ENCODE data around the gene C2CD3. TPM values are rescaled to one million over a fixed set of nuclear protein-coding genes. Genes with fewer than 3 reads are reported as not detected.

Gene C2CD3
- total RNA-seq, 1 donor from 2014 or later: 25.2 TPM

DNA sequence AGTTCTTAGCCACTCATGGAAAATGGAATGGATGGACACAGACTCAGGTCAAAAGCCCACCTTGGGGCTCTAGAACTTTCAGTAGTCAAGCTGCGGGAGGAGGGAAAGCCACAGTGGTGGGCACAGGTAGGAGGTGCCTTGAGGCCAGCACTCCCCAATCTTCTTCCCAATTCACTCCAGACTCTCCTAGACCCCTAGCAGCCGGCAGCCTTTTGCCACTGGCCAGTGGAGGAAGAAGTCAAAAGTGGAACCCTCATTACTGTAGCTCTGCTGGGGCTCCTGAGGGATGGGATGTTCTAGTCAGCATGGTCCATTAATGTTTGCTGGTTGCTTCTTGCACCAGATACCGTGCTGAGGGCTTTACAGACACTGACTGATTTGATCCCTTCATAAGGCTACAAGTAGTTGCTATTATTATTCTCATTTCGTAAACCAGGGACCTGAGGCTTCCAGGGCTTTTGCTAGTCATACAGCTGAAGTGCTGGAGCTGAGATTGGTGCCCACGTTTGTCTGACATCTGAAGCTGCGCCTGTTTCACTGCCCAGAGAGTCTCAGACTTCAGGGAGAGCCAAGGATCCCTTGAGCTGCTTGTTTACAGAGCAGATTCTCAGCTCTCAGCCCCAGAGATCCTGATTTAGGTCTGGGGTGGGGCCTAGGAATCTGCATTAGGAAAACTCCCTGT is 163.0 kb downstream of the C2CD3 start:
- peaks cover 8% of the 10 kb centered on the region for H3K36me3 Mint-ChIP-seq (ENCODE audit: unreplicated experiment)
- TF ChIP-seq, protein P1, sequence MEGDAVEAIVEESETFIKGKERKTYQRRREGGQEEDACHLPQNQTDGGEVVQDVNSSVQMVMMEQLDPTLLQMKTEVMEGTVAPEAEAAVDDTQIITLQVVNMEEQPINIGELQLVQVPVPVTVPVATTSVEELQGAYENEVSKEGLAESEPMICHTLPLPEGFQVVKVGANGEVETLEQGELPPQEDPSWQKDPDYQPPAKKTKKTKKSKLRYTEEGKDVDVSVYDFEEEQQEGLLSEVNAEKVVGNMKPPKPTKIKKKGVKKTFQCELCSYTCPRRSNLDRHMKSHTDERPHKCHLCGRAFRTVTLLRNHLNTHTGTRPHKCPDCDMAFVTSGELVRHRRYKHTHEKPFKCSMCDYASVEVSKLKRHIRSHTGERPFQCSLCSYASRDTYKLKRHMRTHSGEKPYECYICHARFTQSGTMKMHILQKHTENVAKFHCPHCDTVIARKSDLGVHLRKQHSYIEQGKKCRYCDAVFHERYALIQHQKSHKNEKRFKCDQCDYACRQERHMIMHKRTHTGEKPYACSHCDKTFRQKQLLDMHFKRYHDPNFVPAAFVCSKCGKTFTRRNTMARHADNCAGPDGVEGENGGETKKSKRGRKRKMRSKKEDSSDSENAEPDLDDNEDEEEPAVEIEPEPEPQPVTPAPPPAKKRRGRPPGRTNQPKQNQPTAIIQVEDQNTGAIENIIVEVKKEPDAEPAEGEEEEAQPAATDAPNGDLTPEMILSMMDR (IDR thresholded peaks at IDR 0.05): no peak
- no peaks in the 10 kb centered on the region for H3K27me3 Mint-ChIP-seq (ENCODE audit: unreplicated experiment)
- peaks cover 6% of the 10 kb centered on the region for H3K4me1 Mint-ChIP-seq (ENCODE audit: unreplicated experiment)
- H3K9me3 Mint-ChIP-seq (ENCODE audit: unreplicated experiment): no peaks in the 10 kb centered on the region
- no peak for DNase-seq (ENCODE audit: extremely low spot score, unreplicated experiment)
- H3K4me3 Mint-ChIP-seq (ENCODE audit: unreplicated experiment): no peak overlapping the region
- no peak overlapping the region for H3K27ac Mint-ChIP-seq (ENCODE audit: unreplicated experiment)

DNA sequence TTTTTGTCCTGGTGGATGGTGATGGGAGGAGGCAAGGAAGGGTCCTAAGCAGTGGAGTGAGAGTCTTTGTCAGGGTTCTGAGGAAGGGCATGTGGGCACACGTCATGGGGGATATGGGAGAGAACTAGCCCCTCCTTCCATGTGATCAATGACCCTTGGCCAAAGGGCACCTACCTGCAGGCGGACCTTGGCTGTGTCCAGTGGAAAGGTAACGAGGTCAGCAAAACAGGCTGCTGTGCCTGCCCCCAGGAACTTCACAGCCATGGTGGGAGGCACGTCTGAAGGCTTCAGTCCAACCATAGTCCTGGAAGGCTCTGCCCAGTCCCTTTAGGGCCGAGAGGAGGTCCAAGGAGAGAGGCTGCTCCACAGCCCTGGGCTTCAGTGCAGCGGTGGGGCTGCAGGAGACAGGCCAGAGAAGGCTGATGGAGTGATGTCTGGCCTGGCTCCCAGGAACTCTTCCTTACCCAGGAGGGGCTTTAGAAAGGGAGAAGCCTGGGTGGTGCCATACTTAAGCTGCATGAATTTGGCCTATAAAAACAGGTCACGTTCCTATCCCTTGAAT is 164.0 kb downstream of the C2CD3 start:
- Mint-ChIP-seq H3K4me3 (ENCODE audit: unreplicated experiment) (no peak overlapping the region), H3K4me1 (ENCODE audit: unreplicated experiment) (peaks cover 1% of the 10 kb centered on the region), H3K9me3 (ENCODE audit: unreplicated experiment) (no peaks in the 10 kb centered on the region), H3K36me3 (ENCODE audit: unreplicated experiment) (peaks cover 6% of the 10 kb centered on the region), H3K27me3 (ENCODE audit: unreplicated experiment) (no peaks in the 10 kb centered on the region), H3K27ac (ENCODE audit: unreplicated experiment) (no peak overlapping the region)
- TF ChIP-seq, protein P1 (IDR thresholded peaks at IDR 0.05): no peak
- DNase-seq (ENCODE audit: extremely low spot score, unreplicated experiment): no peak

DNA sequence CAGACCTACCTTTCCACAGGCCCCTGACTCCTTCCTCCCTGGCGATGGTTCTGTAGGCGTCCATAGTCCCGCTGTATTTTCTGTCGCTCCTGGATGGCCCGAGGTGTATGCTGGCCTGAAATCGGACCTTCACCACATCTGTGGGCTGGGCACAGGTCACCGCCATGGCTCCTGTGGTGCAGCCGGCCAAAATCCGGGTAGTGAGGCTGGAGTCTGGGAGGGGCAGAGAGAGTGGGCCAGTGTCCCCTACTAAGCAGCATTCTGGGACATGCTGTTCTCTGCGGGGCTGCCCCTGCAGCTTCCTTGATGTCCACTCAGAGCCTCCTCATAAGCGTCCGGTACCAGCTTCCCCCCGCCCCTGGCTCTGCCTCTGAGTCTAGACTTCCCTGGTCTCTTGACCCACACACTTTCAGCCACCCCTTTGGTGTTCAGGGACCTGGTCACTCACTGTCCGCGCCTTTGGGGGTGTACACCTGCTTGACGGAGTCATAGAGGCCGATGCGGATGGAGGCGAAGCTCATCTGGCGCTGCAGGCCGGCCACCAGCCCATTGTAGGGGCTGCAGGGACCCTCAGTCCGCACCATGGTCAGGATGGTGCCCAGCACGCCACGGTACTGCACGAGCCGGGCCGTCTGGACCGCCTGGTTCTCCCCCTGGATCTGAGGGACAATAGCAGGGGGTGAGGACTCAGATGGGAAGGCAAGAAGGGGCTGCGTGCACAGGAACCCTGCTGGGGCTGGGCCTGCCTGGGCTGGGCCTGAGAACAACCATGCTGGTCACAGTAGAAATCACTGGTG is 164.9 kb downstream of the C2CD3 start:
- no peak for DNase-seq (ENCODE audit: extremely low spot score, unreplicated experiment)
- peaks cover 9% of the 10 kb centered on the region for H3K36me3 Mint-ChIP-seq (ENCODE audit: unreplicated experiment)
- no peak overlapping the region for H3K27ac Mint-ChIP-seq (ENCODE audit: unreplicated experiment)
- H3K4me1 Mint-ChIP-seq (ENCODE audit: unreplicated experiment): no peaks in the 10 kb centered on the region
- H3K4me3 Mint-ChIP-seq (ENCODE audit: unreplicated experiment): no peak overlapping the region
- no peaks in the 10 kb centered on the region for H3K27me3 Mint-ChIP-seq (ENCODE audit: unreplicated experiment)
- no peaks in the 10 kb centered on the region for H3K9me3 Mint-ChIP-seq (ENCODE audit: unreplicated experiment)
- TF ChIP-seq, protein P1 (IDR thresholded peaks at IDR 0.05): no peak

DNA sequence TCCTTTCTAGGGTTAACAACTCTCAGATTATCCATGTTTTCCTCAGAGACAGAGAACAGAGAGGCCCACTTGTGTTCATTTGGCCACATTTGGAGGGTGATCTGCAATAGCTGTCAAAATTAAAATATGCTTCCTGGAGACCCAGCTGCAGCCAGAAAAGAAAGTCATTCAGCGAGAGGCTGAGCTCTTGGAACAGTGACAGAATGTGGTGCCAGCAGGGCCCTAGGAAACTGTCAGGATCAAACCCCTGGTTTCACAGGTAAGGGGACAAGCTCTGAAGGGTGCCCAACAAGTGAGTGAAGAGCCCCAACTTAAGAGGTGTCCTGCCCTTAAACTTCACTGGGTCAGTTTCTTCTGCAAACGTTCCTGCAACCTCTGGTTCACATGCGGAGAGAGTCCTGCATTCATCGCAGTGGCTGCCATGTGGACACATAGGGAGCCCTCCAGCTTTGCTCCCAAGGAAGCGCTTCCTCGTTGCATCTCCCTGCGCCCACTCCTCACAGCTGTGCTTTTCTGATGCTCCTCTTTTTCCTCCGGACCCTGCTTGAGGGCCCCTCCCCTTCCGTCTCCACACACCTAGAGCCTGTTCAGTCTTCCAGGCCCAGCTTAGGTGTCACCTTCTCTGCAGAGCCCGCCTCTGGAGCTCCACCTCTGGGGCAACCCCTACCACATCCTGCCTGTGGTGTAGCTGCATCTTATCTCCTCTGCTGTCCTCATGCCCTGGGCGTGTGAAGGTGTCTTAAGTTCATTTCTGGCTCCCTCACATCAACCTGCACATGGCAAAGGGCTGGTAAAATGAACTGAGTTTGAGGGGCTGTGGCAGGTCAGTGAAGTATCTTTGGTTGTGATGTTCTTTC is 165.8 kb downstream of the C2CD3 start:
- Mint-ChIP-seq H3K27me3 (ENCODE audit: unreplicated experiment) (no peaks in the 10 kb centered on the region), H3K4me1 (ENCODE audit: unreplicated experiment) (no peaks in the 10 kb centered on the region), H3K27ac (ENCODE audit: unreplicated experiment) (no peak overlapping the region), H3K9me3 (ENCODE audit: unreplicated experiment) (no peaks in the 10 kb centered on the region), H3K36me3 (ENCODE audit: unreplicated experiment) (peaks cover 9% of the 10 kb centered on the region), H3K4me3 (ENCODE audit: unreplicated experiment) (no peak overlapping the region)
- TF ChIP-seq, protein P1 (IDR thresholded peaks at IDR 0.05): no peak
- no peak for DNase-seq (ENCODE audit: extremely low spot score, unreplicated experiment)

Data from osteocyte (in vitro differentiated cells).